OCI-LY3 (cell line): Measurements from ENCODE around the gene SLC26A9.

ENCODE experiments used
- H2AFZ ChIP-seq: fragments of 200-600, 300-600 bp; shearing (Covaris generic); 2 replicates; pipeline ENCODE4 v1.6.0; 2014; ENCODE audit warnings: antibody characterized with exemption, low read depth, low read length
- H3K27ac ChIP-seq: fragments of 200-600, 300-600 bp; sonication (generic); 2 replicates; pipeline ENCODE4 v1.5.1; 2014; ENCODE audit warnings: mild to moderate bottlenecking, low read length, moderate library complexity, mixed read lengths
- H3K27me3 ChIP-seq: fragments of 200-600, 300-600 bp; sonication (generic); 2 replicates; pipeline ENCODE4 v1.6.1; 2014; ENCODE audit warnings: low read depth, low read length, mixed read lengths
- H3K36me3 ChIP-seq: fragments of 200-600, 300-600 bp; sonication (generic); replicated peaks from 2 replicates; pipeline ENCODE3; 2014; ENCODE audit warnings: low read depth, low read length, mixed read lengths
- H3K4me1 ChIP-seq: fragments of 300-600, 200-600 bp; sonication (generic); 2 replicates; pipeline ENCODE4 v1.6.1; 2014; ENCODE audit warnings: low read length, mixed read lengths
- H3K4me2 ChIP-seq: fragments of 200-600, 300-600 bp; sonication (generic); 2 replicates; pipeline ENCODE4 v1.6.1; 2014; ENCODE audit warnings: low read length, mixed read lengths
- H3K4me3 ChIP-seq: fragments of 300-600, 200-600 bp; sonication (generic); 2 replicates; pipeline ENCODE4 v1.5.1; 2014; ENCODE audit warnings: antibody characterized with exemption, mild to moderate bottlenecking, low read length, moderate library complexity
- H3K79me2 ChIP-seq: fragments of 300-600, 200-600 bp; shearing (Covaris generic); 2 replicates; pipeline ENCODE4 v1.6.1; 2014; ENCODE audit warnings: mild to moderate bottlenecking, low read length, mixed read lengths
- H3K9ac ChIP-seq: fragments of 300-600, 200-600 bp; shearing (Covaris generic); 2 replicates; pipeline ENCODE4 v1.6.0; 2014; ENCODE audit warnings: mild to moderate bottlenecking, low read length, moderate library complexity
- H3K9me3 ChIP-seq: fragments of 200-600, 300-600 bp; shearing (Covaris generic); 2 replicates; pipeline ENCODE4 v1.6.1; 2014; ENCODE audit warnings: low read length, mixed read lengths; ENCODE audit not compliant: insufficient read depth
- H4K20me1 ChIP-seq: fragments of 200-600, 300-600 bp; sonication (generic); 2 replicates; pipeline ENCODE4 v1.6.1; 2016; ENCODE audit warnings: low read length, mixed read lengths; ENCODE audit not compliant: insufficient read depth
- CTCF ChIP-seq: fragments of 200-600, 300-600 bp; sonication (generic); IDR thresholded peaks from 2 replicates; pipeline ENCODE4 v1.5.1; 2014; ENCODE audit warnings: antibody characterized with exemption, low read length, low read depth
- EZH2phosphoT487 ChIP-seq: fragments of 200-600 bp; shearing (Covaris generic); IDR thresholded peaks from 2 replicates; pipeline ENCODE4 v1.6.1; 2018; ENCODE audit warnings: antibody characterized with exemption, mixed run types, low read depth

The SLC26A9 gene

DNA sequence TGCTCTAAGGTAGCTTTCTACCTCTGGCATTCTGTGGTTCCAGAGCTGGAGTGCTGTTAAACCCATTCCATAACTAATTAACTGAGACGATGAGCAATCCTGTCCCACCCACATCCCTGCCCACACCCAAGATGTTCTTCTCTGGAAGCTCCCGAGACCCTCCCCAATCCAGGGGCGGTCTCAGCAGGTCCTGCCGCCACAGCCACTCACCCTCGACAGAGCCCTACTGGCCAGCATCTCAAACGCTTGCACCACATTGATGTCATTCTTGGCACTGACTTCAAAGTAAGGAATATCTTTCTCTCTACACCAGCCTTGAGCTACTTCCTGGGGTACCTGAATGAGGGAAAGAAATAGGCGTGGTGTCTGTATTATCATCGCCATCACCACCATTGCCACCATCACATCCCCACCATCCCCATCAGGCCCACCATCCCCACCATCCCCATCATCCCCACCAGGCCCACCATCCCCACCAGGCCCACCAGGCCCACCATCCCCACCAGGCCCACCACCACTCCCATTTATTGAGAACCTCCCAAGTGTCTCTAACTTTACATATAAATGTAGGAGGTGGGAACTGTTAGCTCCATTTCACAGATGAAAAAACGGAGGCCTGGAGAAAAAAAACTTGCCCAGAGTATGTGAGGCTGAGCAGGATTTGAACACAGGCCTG, 42.2 kb upstream of the SLC26A9 start:
- H3K27ac ChIP-seq, result peak overlapping the region; percentile 20
- H3K36me3 ChIP-seq, result no peaks in the 10 kb centered on the region
- H3K4me2 ChIP-seq, result no peak overlapping the region
- H3K79me2 ChIP-seq, result peaks cover 26% of the 10 kb centered on the region
- TF ChIP-seq CTCF (no peak), EZH2phosphoT487 (no peak)
- peaks cover 59% of the 10 kb centered on the region for H3K4me1 ChIP-seq
- no peaks in the 10 kb centered on the region for H3K9me3 ChIP-seq
- H4K20me1 ChIP-seq, result no peaks in the 10 kb centered on the region
- H3K27me3 ChIP-seq, result no peaks in the 10 kb centered on the region
- H2AFZ ChIP-seq, result no peak overlapping the region
- peak overlapping the region; percentile 6; the same call in 1 of the 2 replicates for H3K9ac ChIP-seq
- no peak overlapping the region for H3K4me3 ChIP-seq

GRCh38 chr1:205983925-205984725, 40.9 kb upstream of the SLC26A9 start:
- Histone ChIP-seq H3K9ac (peak overlapping the region; percentile 38; the same call in 1 of the 2 replicates), H2AFZ (no peak overlapping the region; the same call in 1 of the 2 replicates), H3K27ac (peak overlapping the region; percentile 14; the same call in 1 of the 2 replicates), H4K20me1 (no peaks in the 10 kb centered on the region), H3K9me3 (no peaks in the 10 kb centered on the region), H3K4me1 (peaks cover 46% of the 10 kb centered on the region), H3K4me3 (peak overlapping the region; percentile 9; the same call in 1 of the 2 replicates), H3K36me3 (no peaks in the 10 kb centered on the region), H3K27me3 (no peaks in the 10 kb centered on the region), H3K4me2 (peak overlapping the region; percentile 51), H3K79me2 (peaks cover 26% of the 10 kb centered on the region)
- no peak for TF ChIP-seq EZH2phosphoT487
- TF ChIP-seq CTCF, result peak; percentile 97

GRCh38 chr1:205981257-205981656, 38.0 kb upstream of the SLC26A9 start:
- no peaks in the 10 kb centered on the region for H3K27me3 ChIP-seq
- no peak overlapping the region for H3K27ac ChIP-seq
- no peak for TF ChIP-seq CTCF
- TF ChIP-seq EZH2phosphoT487, result no peak
- H3K36me3 ChIP-seq, result no peaks in the 10 kb centered on the region
- no peak overlapping the region for H3K4me2 ChIP-seq
- peaks cover 23% of the 10 kb centered on the region for H3K79me2 ChIP-seq
- H4K20me1 ChIP-seq, result no peaks in the 10 kb centered on the region
- peaks cover 40% of the 10 kb centered on the region for H3K4me1 ChIP-seq
- H3K9me3 ChIP-seq, result no peaks in the 10 kb centered on the region
- H3K9ac ChIP-seq, result no peak overlapping the region
- no peak overlapping the region for H3K4me3 ChIP-seq
- H2AFZ ChIP-seq, result no peak overlapping the region

GRCh38 chr1:205980237-205980870, 37.1 kb upstream of the SLC26A9 start:
- no peaks in the 10 kb centered on the region for H3K9me3 ChIP-seq
- no peak overlapping the region for H3K27ac ChIP-seq
- H3K4me3 ChIP-seq, result no peak overlapping the region
- no peak overlapping the region for H2AFZ ChIP-seq
- H3K4me2 ChIP-seq, result no peak overlapping the region
- H4K20me1 ChIP-seq, result no peaks in the 10 kb centered on the region
- H3K36me3 ChIP-seq, result no peaks in the 10 kb centered on the region
- TF ChIP-seq EZH2phosphoT487, result no peak
- no peak for TF ChIP-seq CTCF
- no peaks in the 10 kb centered on the region for H3K27me3 ChIP-seq
- H3K4me1 ChIP-seq, result peaks cover 33% of the 10 kb centered on the region
- no peak overlapping the region for H3K9ac ChIP-seq
- peaks cover 17% of the 10 kb centered on the region for H3K79me2 ChIP-seq
